HepG2 (cell line): ENCODE results near the gene SGSM1. TPM values are rescaled to one million over a fixed set of nuclear protein-coding genes. Genes with fewer than 3 reads are reported as not detected.

Experiments used
- ATAC-seq: fragments of 200-7000 bp; cut with Tn5 transposase; 3 replicates; pipeline ENCODE4 v1.9.1; 2020; ENCODE audit warnings: mild to moderate bottlenecking, moderate library complexity
- BruUV-seq: library from RNA; stranded (reverse); fragments of 400-500 nt; replicated peaks from 2 replicates; lab custom pipeline; 2021; lab: Mats Ljungman, UMichigan
- CTCF ChIA-PET: fragments of 300-600 bp; formaldehyde crosslinking; extraction: SDS; loops from one replicate; lab custom pipeline; 2021; ENCODE audit warnings: low total read pairs, inconsistent platforms, low intra/inter-chr PET ratio; lab: Yijun Ruan, JAX
- POLR2A ChIA-PET: fragments of 350-600 bp; sonication (Branson Sonifier 250); formaldehyde crosslinking; loops from one replicate; lab custom pipeline; 2020; ENCODE audit warnings: antibody characterized with exemption, inconsistent platforms; lab: Yijun Ruan, JAX
- DNase-seq: peaks from one replicate; pipeline ENCODE4 v3.0.0-alpha.2; 2015; ENCODE audit warnings: low spot score
- FAIRE-seq: peaks from 3 replicates; lab custom pipeline; 2011; peaks lifted over from hg19 to GRCh38; lab: Jason Lieb, UNC
- H2AFZ ChIP-seq: one replicate; pipeline ENCODE4 v1.6.1; 2011; ENCODE audit warnings: low read length, inconsistent platforms
- H3K27ac ChIP-seq: fragments of 300-600 bp; 3 replicates; pipeline ENCODE4 v1.8.0; 2011; ENCODE audit warnings: mixed run types, mild to moderate bottlenecking, mixed read lengths, low read length, inconsistent platforms; ENCODE audit not compliant: insufficient read depth; ENCODE audit errors: extremely low read length
- H3K27me3 ChIP-seq, 2 experiments: fragments of 200-600 bp in 1 of 2; 2 replicates in 1 of 2; 3 replicates in 1 of 2; pipeline versions ENCODE4 v1.6.0 to v1.8.0; 2011; ENCODE audit warnings: low read length in 2 of 2, mild to moderate bottlenecking in 2 of 2, moderate library complexity in 2 of 2, inconsistent platforms in 1 of 2; ENCODE audit not compliant: insufficient read depth in 2 of 2, control insufficient read depth in 1 of 2
- H3K36me3 ChIP-seq, 2 experiments: fragments of 200-600 bp in 1 of 2; replicated peaks in 1 of 2; 2 replicates in 1 of 2; 3 replicates in 1 of 2; pipeline versions ENCODE4 v1.5.1 to v1.8.0; 2011; ENCODE audit warnings: low read length in 2 of 2, inconsistent platforms in 1 of 2; ENCODE audit not compliant: insufficient read depth in 2 of 2, control insufficient read depth in 1 of 2
- H3K4me1 ChIP-seq: 2 replicates; pipeline ENCODE4 v1.5.1; 2012; ENCODE audit warnings: low read length, inconsistent platforms; ENCODE audit not compliant: insufficient read depth
- H3K4me2 ChIP-seq: 2 replicates; pipeline ENCODE4 v1.6.0; 2011; ENCODE audit warnings: low read depth, low read length, inconsistent platforms
- H3K4me3 ChIP-seq, 3 experiments: fragments of 200-600 bp in 1 of 3; sonication (generic), shearing (Covaris generic) in 1 of 3; replicated peaks in 1 of 3; 2 replicates each; pipeline ENCODE4 v1.5.1; 2011 to 2016; ENCODE audit warnings: low read length in 3 of 3, inconsistent platforms in 2 of 3, low read depth in 2 of 3, mild to moderate bottlenecking in 2 of 3, control low read depth in 1 of 3, mixed read lengths in 1 of 3; ENCODE audit not compliant: insufficient read depth in 1 of 3
- H3K79me2 ChIP-seq: one replicate; pipeline ENCODE4 v1.6.1; 2011; ENCODE audit warnings: low read length, inconsistent platforms; ENCODE audit not compliant: insufficient read depth
- H3K9ac ChIP-seq: 2 replicates; pipeline ENCODE4 v1.6.0; 2011; ENCODE audit warnings: mild to moderate bottlenecking, low read depth, low read length, inconsistent platforms; ENCODE audit not compliant: insufficient read depth
- H3K9me3 ChIP-seq: 2 replicates; pipeline ENCODE4 v1.5.1; 2012; ENCODE audit warnings: mild to moderate bottlenecking, low read length
- H4K20me1 ChIP-seq: 2 replicates; pipeline ENCODE4 v1.6.0; 2011; ENCODE audit warnings: inconsistent platforms, mild to moderate bottlenecking, low read length, moderate library complexity; ENCODE audit not compliant: insufficient read depth
- ASH2L ChIP-seq: fragments of 300-600, 200-600 bp; sonication (generic); IDR thresholded peaks from 2 replicates; pipeline ENCODE4 v1.7.0; 2017; ENCODE audit warnings: low read depth, mild to moderate bottlenecking, moderate library complexity, mixed read lengths, low read length; ENCODE audit not compliant: insufficient read length
- CTCF ChIP-seq: sonication (generic); formaldehyde crosslinking; IDR thresholded peaks from 2 replicates; pipeline ENCODE4 v1.5.0; 2020; ENCODE audit warnings: mild to moderate bottlenecking, missing genetic modification reagents, moderate library complexity
- DBP ChIP-seq: sonication (generic); formaldehyde crosslinking; IDR thresholded peaks from 2 replicates; pipeline ENCODE4 v1.4.0; 2020; ENCODE audit warnings: missing genetic modification reagents; ENCODE audit errors: not compliant biosample characterization
- HOXA7 ChIP-seq: sonication (generic); formaldehyde crosslinking; IDR thresholded peaks from 2 replicates; pipeline ENCODE4 v1.8.1; 2022; ENCODE audit warnings: mild to moderate bottlenecking, missing genetic modification reagents, moderate library complexity
- SMAD1 ChIP-seq: sonication (generic); formaldehyde crosslinking; IDR thresholded peaks from 2 replicates; pipeline ENCODE4 v1.4.0; 2020; ENCODE audit warnings: missing genetic modification reagents, low read depth, mild to moderate bottlenecking, borderline replicate concordance
- YEATS4 ChIP-seq: sonication (generic); formaldehyde crosslinking; IDR thresholded peaks from 2 replicates; pipeline ENCODE4 v1.4.0; 2020; ENCODE audit warnings: missing genetic modification reagents, borderline replicate concordance
- ZKSCAN1 ChIP-seq: fragments of 150-350 bp; IDR thresholded peaks from 2 replicates; pipeline ENCODE4 v1.6.1; 2014; ENCODE audit warnings: low read length
- ZMYM3 ChIP-seq: sonication (generic); formaldehyde crosslinking; IDR thresholded peaks from 2 replicates; pipeline ENCODE4 v1.5.1; 2020; ENCODE audit warnings: mild to moderate bottlenecking, missing genetic modification reagents
- ZMYM4 ChIP-seq: sonication (generic); formaldehyde crosslinking; IDR thresholded peaks from 2 replicates; pipeline ENCODE4 v1.8.1; 2023; ENCODE audit warnings: mild to moderate bottlenecking, missing genetic modification reagents
- ZNF180 ChIP-seq: sonication (generic); formaldehyde crosslinking; IDR thresholded peaks from 2 replicates; pipeline ENCODE4 v1.4.0; 2020; ENCODE audit warnings: low read depth, missing genetic modification reagents, borderline replicate concordance
- ZNF30 ChIP-seq: sonication (generic); formaldehyde crosslinking; IDR thresholded peaks from 2 replicates; pipeline ENCODE4 v1.5.0; 2020; ENCODE audit warnings: mild to moderate bottlenecking, missing genetic modification reagents
- WGBS: methylation state at CpG from one replicate; pipeline ENCODE4 v1.1.6; 2017; ENCODE audit warnings: low lambda C conversion rate; 5-methylcytosine and 5-hydroxymethylcytosine counted together
- in situ Hi-C: cut with HindIII; loops from 2 replicates; pipeline ENCODE4 v1.10.0; 2017; ENCODE audit warnings: low pct_unique_long_range_greater_than_20kb; ENCODE audit not compliant: extremely low pct_ligation_motif_present
- intact Hi-C: fragments of 100-400 bp; cut with micrococcal nuclease; formaldehyde crosslinking; loops from one replicate; pipeline ENCODE4 v1.10.0; 2022; ENCODE audit not compliant: unreplicated experiment
- polyA plus RNA-seq, 8 experiments: library from polyadenylated mRNA; depleted of rRNA in 3 of 8; stranded (reverse) in 7 of 8; unstranded in 1 of 8; fragments of >200 nt; fragmentation: Illumina TruSeq in 4 of 8; extraction: Trizol in 4 of 8; gene quantifications; 2 replicates each; pipeline versions ENCODE4 v1.2.1 to v1.2.3, GENCODE V29; 2011 to 2016; ENCODE audit warnings: low read depth in 4 of 8, missing spikeins in 1 of 8, mixed read lengths in 1 of 8; ENCODE audit not compliant: insufficient read depth in 1 of 8
- total RNA-seq, 5 experiments: library from RNA; depleted of rRNA; stranded (reverse); fragments of >200 nt; fragmentation: Illumina TruSeq; extraction: Trizol; gene quantifications; 2 replicates each; pipeline ENCODE4 v1.2.3, GENCODE V29; 2016; ENCODE audit warnings: low read depth in 1 of 5

SGSM1 gene
- total and polyA plus RNA-seq, 2 of the 13 experiments (the other 11 are each of a cell fraction or from before 2014, with no cell fraction given) = 0.07 TPM; not detected in 1

GRCh38 chr22:24920029-24920428, 114.0 kb downstream of the SGSM1 start (continued):
- TF ChIP-seq ASH2L (no peak), ZMYM4 (CRISPR knock-in tag) (no peak), ZMYM3 (CRISPR knock-in tag) (no peak), CTCF (CRISPR knock-in tag) (no peak)

- Histone ChIP-seq H3K9ac (no peak overlapping the region), H3K9me3 (no peaks in the 10 kb centered on the region), H3K36me3 (no peaks in the 10 kb centered on the region), H3K4me2 (no peak overlapping the region), H3K27ac (no peak overlapping the region), H4K20me1 (no peaks in the 10 kb centered on the region), H3K27me3 (peaks cover 4 to 12% of the 10 kb centered on the region in 2 experiments; a peak in 2 of 5 replicates), H2AFZ (no peak overlapping the region), H3K4me1 (no peaks in the 10 kb centered on the region), H3K4me3 (no peak overlapping the region), H3K79me2 (no peaks in the 10 kb centered on the region)
- WGBS = 27% methylated on average over 17 of the region's 17 CpGs
- no TSS peak for BruUV-seq
- intact Hi-C loops = no loop called here
- ChIA-PET CTCF (no interaction called here), POLR2A (no interaction called here)
- DNase-seq = no peak
- ATAC-seq = peak; percentile 56
- in situ Hi-C loops = loop anchor here (25.0 kb wide), 1 partner anchor 261 kb away; the partner anchor contains the start of gene CRYBB3
- no peak for FAIRE-seq
- TF ChIP-seq HOXA7 (no peak), ZNF30 (no peak), SMAD1 (CRISPR knock-in tag) (no peak), DBP (CRISPR knock-in tag) (no peak), ZNF180 (no peak), YEATS4 (CRISPR knock-in tag) (no peak), ZKSCAN1 (no peak)
Measured at GRCh38 chr22:24925586-24926427, 119.8 kb downstream of the SGSM1 start.
